Astrocyte of the hippocampus (primary cell): ENCODE measurements around the gene PBX1.

Experiments
- DNase-seq: peaks from one replicate; pipeline ENCODE4 v3.0.0; 2011; ENCODE audit warnings: low read depth, low spot score

PBX1 gene

GRCh38 chr1:164695956-164696665 is 137.1 kb downstream of the PBX1 start:
- DNase-seq, result no peak

- DNase-seq, result no peak
Observed at GRCh38 chr1:164699815-164700491, 141.0 kb downstream of the PBX1 start.

GRCh38 chr1:164700683-164701082 is 141.7 kb downstream of the PBX1 start:
- no peak for DNase-seq

GRCh38 chr1:164701189-164701761 is 142.3 kb downstream of the PBX1 start:
- DNase-seq, result no peak

GRCh38 chr1:164702216-164702615 is 143.2 kb downstream of the PBX1 start:
- peak; percentile 61 for DNase-seq

GRCh38 chr1:164702664-164703063 is 143.7 kb downstream of the PBX1 start:
- DNase-seq, result no peak

- no peak for DNase-seq
Observed at GRCh38 chr1:164703463-164703862, 144.5 kb downstream of the PBX1 start.

- DNase-seq, result no peak
Observed at GRCh38 chr1:164703960-164704411, 145.0 kb downstream of the PBX1 start.

- DNase-seq, result no peak
Observed at GRCh38 chr1:164704954-164705353, 146.0 kb downstream of the PBX1 start.

- DNase-seq, result no peak
Observed at GRCh38 chr1:164706606-164706987, 147.6 kb downstream of the PBX1 start.

GRCh38 chr1:164707868-164708331 is 148.9 kb downstream of the PBX1 start:
- DNase-seq, result peak; percentile 82

GRCh38 chr1:164708596-164708995 is 149.6 kb downstream of the PBX1 start:
- no peak for DNase-seq

- no peak for DNase-seq
Observed at GRCh38 chr1:164709126-164709525, 150.1 kb downstream of the PBX1 start.

GRCh38 chr1:164709541-164710278 is 150.7 kb downstream of the PBX1 start:
- DNase-seq, result no peak

GRCh38 chr1:164712131-164713036 is 153.4 kb downstream of the PBX1 start:
- DNase-seq, result no peak

- no peak for DNase-seq
Observed at GRCh38 chr1:164713456-164714207, 154.6 kb downstream of the PBX1 start.

- no peak for DNase-seq
Observed at GRCh38 chr1:164716992-164717703, 158.2 kb downstream of the PBX1 start.

- DNase-seq, result peak; percentile 61
Observed at GRCh38 chr1:164718821-164719220, 159.8 kb downstream of the PBX1 start.

- peak; percentile 69 for DNase-seq
Observed at GRCh38 chr1:164719676-164720439, 160.9 kb downstream of the PBX1 start.
